K562 (cell line): Measurements from ENCODE around the gene EGR1. TPM values are rescaled to one million over a fixed set of nuclear protein-coding genes. Genes with fewer than 3 reads are reported as not detected.

ENCODE experiments used
- ARID3B ChIP-seq: fragments of 250-450 bp; sonication (Bioruptor Pico); IDR thresholded peaks from 2 replicates; pipeline ENCODE4 v1.4.0; 2020; ENCODE audit warnings: borderline replicate concordance
- ATF7 ChIP-seq: fragments of 450-650 bp; IDR thresholded peaks from 2 replicates; pipeline ENCODE4 v1.7.1; 2014; ENCODE audit warnings: mild to moderate bottlenecking, moderate library complexity
- BCLAF1 ChIP-seq, 2 experiments: fragments of 450-650 bp in 1 of 2; IDR thresholded peaks; 2 replicates each; pipeline ENCODE4 v1.6.1; 2011 to 2017; ENCODE audit warnings: low read depth in 2 of 2, antibody characterized with exemption in 1 of 2, borderline replicate concordance in 1 of 2, low read length in 1 of 2, mild to moderate bottlenecking in 1 of 2, mixed read lengths in 1 of 2; ENCODE audit not compliant: control insufficient read depth in 1 of 2
- ELF2 ChIP-seq: fragments of 250-450 bp; sonication (Bioruptor Pico); IDR thresholded peaks from 2 replicates; pipeline ENCODE4 v1.5.0; 2021; ENCODE audit warnings: mild to moderate bottlenecking
- FOXJ3 ChIP-seq: sonication (generic); formaldehyde crosslinking; IDR thresholded peaks from 2 replicates; pipeline ENCODE4 v1.4.0; 2020; ENCODE audit warnings: mild to moderate bottlenecking, missing genetic modification reagents
- GTF2B ChIP-seq: IDR thresholded peaks from 2 replicates; pipeline ENCODE4 v1.6.1; 2011; ENCODE audit not compliant: insufficient read length; ENCODE audit errors: extremely low read depth
- ILK ChIP-seq: fragments of 450-650 bp; IDR thresholded peaks from 2 replicates; pipeline ENCODE4 v1.6.1; 2016; ENCODE audit warnings: missing genetic modification characterization, low read depth, mild to moderate bottlenecking, missing compliant biosample characterization, moderate library complexity, borderline replicate concordance
- RERE ChIP-seq: sonication (generic); formaldehyde crosslinking; IDR thresholded peaks from 2 replicates; pipeline ENCODE4 v1.8.0; 2023; ENCODE audit warnings: missing genetic modification reagents, mild to moderate bottlenecking, borderline replicate concordance
- TEAD2 ChIP-seq: fragments of 450-650 bp; IDR thresholded peaks from 2 replicates; pipeline ENCODE4 v1.6.1; 2016; ENCODE audit warnings: missing genetic modification characterization, control low read depth, missing compliant biosample characterization
- THRB ChIP-seq: fragments of 450-650 bp; formaldehyde crosslinking; conservative IDR thresholded peaks from 2 replicates; pipeline ENCODE4 v1.4.0; 2022; ENCODE audit warnings: mild to moderate bottlenecking, missing genetic modification characterization
- ZNF589 ChIP-seq: fragments of 200-800 bp; sonication (Bioruptor generic); IDR thresholded peaks from 2 replicates; pipeline ENCODE4 v1.6.1; 2016; ENCODE audit warnings: low read depth, missing genetic modification characterization, missing compliant biosample characterization
- polyA plus RNA-seq, 8 experiments: library from polyadenylated mRNA; depleted of rRNA in 4 of 8; stranded (reverse) in 5 of 8; unstranded in 3 of 8; fragments of >200 nt; fragmentation: Nextera tagmentation in 2 of 8; fragmentation: Illumina TruSeq in 1 of 8; extraction: Ambion mirVana in 2 of 8; extraction: Trizol in 1 of 8; gene quantifications; 2 replicates each; pipeline versions ENCODE4 v1.2.1 to v1.2.3, GENCODE V29; 2011 to 2014; ENCODE audit warnings: inconsistent platforms in 1 of 8, missing spikeins in 1 of 8
- total RNA-seq, 7 experiments: library from RNA; depleted of rRNA in 6 of 7; stranded (reverse); fragments of >200 nt in 6 of 7; fragmentation: Illumina TruSeq in 2 of 7; extraction: Trizol in 2 of 7; gene quantifications; 2 replicates each; pipeline versions ENCODE4 v1.2.1 to v1.2.3, GENCODE V29; 2011 to 2021; ENCODE audit warnings: low replicate concordance in 1 of 7

Gene EGR1
- total and polyA plus RNA-seq, 9 of the 15 experiments (the other 6 are each of a cell fraction or from before 2014, with no cell fraction given): 1.3 to 132 (median 21.5) TPM

- TF ChIP-seq BCLAF1 (IDR thresholded peaks at IDR 0.05; ENCODE audit: borderline replicate concordance in 1 of 2, control insufficient read depth in 1 of 2, low read depth in 2 of 2, low read length in 1 of 2) (peak in 1 of 2 experiments; percentile 55; a peak in 2 of 4 replicates), GTF2B (no peak), RERE (CRISPR knock-in tag) (no peak), THRB (CRISPR knock-in tag) (peak; percentile 96; the same call in 1 of the 2 replicates), ZNF589 (CRISPR knock-in tag) (peak; percentile 67; the same call in 1 of the 2 replicates), TEAD2 (no peak), ATF7 (no peak; the same call in 1 of the 2 replicates), ILK (tag) (no peak), ELF2 (CRISPR knock-in tag) (no peak), ARID3B (CRISPR knock-in tag) (no peak), FOXJ3 (no peak)
Observed at GRCh38 chr5:138469540-138470321, 4.5 kb downstream of the EGR1 start (continued).
